H1 (cell line): ENCODE results near the gene PNPLA1. TPM values are rescaled to one million over a fixed set of nuclear protein-coding genes. Genes with fewer than 3 reads are reported as not detected.

Source experiments
- CTCF ChIA-PET: fragments of 300-600 bp; sonication (Branson Sonifier 250); formaldehyde crosslinking; loops from one replicate; lab custom pipeline; 2021; ENCODE audit not compliant: partially characterized antibody; lab: Charles Lee
- POLR2A ChIA-PET: fragments of 300-600 bp; sonication (Branson Sonifier 250); formaldehyde crosslinking; loops from one replicate; lab custom pipeline; 2021; ENCODE audit warnings: inconsistent platforms; ENCODE audit not compliant: partially characterized antibody; lab: Charles Lee
- DNase-seq, 2 experiments: peaks; one replicate each; pipeline versions ENCODE4 v3.0.0 to v3.0.0-alpha.2; 2010 to 2022; ENCODE audit warnings: low spot score in 2 of 2, low read depth in 1 of 2, mixed read lengths in 1 of 2
- FAIRE-seq: peaks from 2 replicates; lab custom pipeline; 2011; peaks lifted over from hg19 to GRCh38; lab: Jason Lieb, UNC
- H2AFZ ChIP-seq: 2 replicates; pipeline ENCODE4 v1.8.1; 2012; ENCODE audit warnings: low read length, inconsistent platforms
- H2AK5ac ChIP-seq: 2 replicates; pipeline ENCODE4 v1.6.1; 2013; ENCODE audit warnings: low read depth, low read length
- H2BK120ac ChIP-seq: replicated peaks from 2 replicates; pipeline ENCODE3; 2013; ENCODE audit warnings: low read depth, low read length, inconsistent platforms
- H2BK12ac ChIP-seq: 2 replicates; pipeline ENCODE4 v1.6.1; 2013; ENCODE audit warnings: low read depth, low read length
- H2BK15ac ChIP-seq: 2 replicates; pipeline ENCODE4 v1.6.1; 2013; ENCODE audit warnings: low read length
- H2BK20ac ChIP-seq: 2 replicates; pipeline ENCODE4 v1.6.1; 2013; ENCODE audit warnings: low read length
- H2BK5ac ChIP-seq: 2 replicates; pipeline ENCODE4 v1.6.1; 2013; ENCODE audit warnings: low read depth, low read length
- H3K14ac ChIP-seq: 2 replicates; pipeline ENCODE4 v1.6.1; 2013; ENCODE audit warnings: inconsistent platforms; ENCODE audit not compliant: insufficient read length
- H3K18ac ChIP-seq: 2 replicates; pipeline ENCODE4 v1.6.1; 2013; ENCODE audit warnings: low read length; ENCODE audit errors: extremely low read depth
- H3K23ac ChIP-seq: 2 replicates; pipeline ENCODE4 v1.6.1; 2013; ENCODE audit warnings: inconsistent platforms; ENCODE audit not compliant: insufficient read length
- H3K23me2 ChIP-seq: 2 replicates; pipeline ENCODE4 v1.6.1; 2013; ENCODE audit warnings: low read depth, low read length
- H3K27ac ChIP-seq: 2 replicates; pipeline ENCODE4 v1.6.1; 2011; ENCODE audit warnings: low read depth, low read length, inconsistent platforms
- H3K27me3 ChIP-seq, 4 experiments: replicated peaks in 1 of 4; 1 replicate in 1 of 4; 2 replicates in 3 of 4; pipeline versions ENCODE4 v1.6.1 to v1.8.1; 2011 to 2013; ENCODE audit warnings: low read length in 3 of 4, mild to moderate bottlenecking in 3 of 4, inconsistent platforms in 2 of 4, mixed read lengths in 2 of 4, moderate library complexity in 1 of 4; ENCODE audit not compliant: control insufficient read depth in 3 of 4, insufficient read depth in 3 of 4; ENCODE audit errors: extremely low read depth in 1 of 4
- H3K36me3 ChIP-seq, 4 experiments: 2 replicates each; pipeline versions ENCODE4 v1.6.1 to v1.8.1; 2011 to 2013; ENCODE audit warnings: mild to moderate bottlenecking in 4 of 4, low read length in 3 of 4, moderate library complexity in 2 of 4, control low read depth in 1 of 4, inconsistent platforms in 1 of 4; ENCODE audit not compliant: insufficient read depth in 4 of 4, control insufficient read depth in 2 of 4
- H3K4ac ChIP-seq: replicated peaks from 2 replicates; pipeline ENCODE3; 2013; ENCODE audit warnings: low read length, low read depth, mixed read lengths, inconsistent platforms; ENCODE audit not compliant: insufficient read length
- H3K4me1 ChIP-seq, 4 experiments: replicated peaks in 1 of 4; 1 replicate in 1 of 4; 2 replicates in 3 of 4; pipeline versions ENCODE4 v1.6.1 to v1.8.1; 2011 to 2013; ENCODE audit warnings: low read length in 3 of 4, inconsistent platforms in 2 of 4, mixed read lengths in 1 of 4; ENCODE audit not compliant: insufficient read depth in 4 of 4, control insufficient read depth in 3 of 4
- H3K4me2 ChIP-seq, 2 experiments: 2 replicates each; pipeline versions ENCODE4 v1.6.1 to v1.8.1; 2011 to 2013; ENCODE audit warnings: low read depth in 2 of 2, low read length in 2 of 2, control low read depth in 1 of 2, inconsistent platforms in 1 of 2, mild to moderate bottlenecking in 1 of 2; ENCODE audit not compliant: insufficient read depth in 1 of 2
- H3K4me3 ChIP-seq, 4 experiments: fragments of 200-600, 300-600 bp in 1 of 4; sonication (generic), shearing (Covaris generic), sonication (Bioruptor Twin) in 1 of 4; 2 replicates each; pipeline versions ENCODE4 v1.5.1 to v1.8.1; 2011 to 2016; ENCODE audit warnings: low read length in 4 of 4, low read depth in 3 of 4, control low read depth in 2 of 4, inconsistent platforms in 2 of 4, mild to moderate bottlenecking in 2 of 4, mixed read lengths in 1 of 4, moderate library complexity in 1 of 4; ENCODE audit not compliant: insufficient read depth in 2 of 4; ENCODE audit errors: extremely low read depth in 1 of 4
- H3K56ac ChIP-seq: replicated peaks from 2 replicates; pipeline ENCODE3; 2013; ENCODE audit warnings: low read depth, mild to moderate bottlenecking, mixed read lengths, low read length, inconsistent platforms; ENCODE audit not compliant: insufficient read length
- H3K79me1 ChIP-seq: 2 replicates; pipeline ENCODE4 v1.6.1; 2013; ENCODE audit warnings: low read depth, low read length, control low read depth
- H3K79me2 ChIP-seq, 2 experiments: 2 replicates each; pipeline versions ENCODE4 v1.6.1 to v1.8.1; 2012 to 2013; ENCODE audit warnings: low read length in 2 of 2, mild to moderate bottlenecking in 2 of 2, inconsistent platforms in 1 of 2; ENCODE audit not compliant: insufficient read depth in 2 of 2, control insufficient read depth in 1 of 2
- H3K9ac ChIP-seq, 4 experiments: replicated peaks in 1 of 4; 1 replicate in 1 of 4; 2 replicates in 3 of 4; pipeline versions ENCODE4 v1.6.1 to v1.8.1; 2011 to 2013; ENCODE audit warnings: low read depth in 3 of 4, low read length in 3 of 4, control low read depth in 2 of 4, mild to moderate bottlenecking in 2 of 4, moderate library complexity in 2 of 4, inconsistent platforms in 1 of 4; ENCODE audit errors: extremely low read depth in 1 of 4
- H3K9me3 ChIP-seq, 2 experiments: 2 replicates each; pipeline versions ENCODE4 v1.6.1 to v1.8.1; 2012 to 2013; ENCODE audit warnings: mild to moderate bottlenecking in 2 of 2, moderate library complexity in 2 of 2, control low read depth in 1 of 2, inconsistent platforms in 1 of 2, low read depth in 1 of 2, low read length in 1 of 2, mixed read lengths in 1 of 2; ENCODE audit not compliant: insufficient read depth in 2 of 2
- H4K20me1 ChIP-seq, 2 experiments: replicated peaks in 1 of 2; 2 replicates each; pipeline versions ENCODE3 to v1.8.1; 2011 to 2013; ENCODE audit warnings: inconsistent platforms in 2 of 2, low read length in 2 of 2, mild to moderate bottlenecking in 1 of 2; ENCODE audit not compliant: insufficient read depth in 2 of 2, control insufficient read depth in 1 of 2
- H4K5ac ChIP-seq: 2 replicates; pipeline ENCODE4 v1.6.1; 2013; ENCODE audit warnings: low read length, low read depth, mixed read lengths, inconsistent platforms; ENCODE audit not compliant: insufficient read length
- H4K8ac ChIP-seq: 2 replicates; pipeline ENCODE4 v1.8.0; 2013; ENCODE audit warnings: mild to moderate bottlenecking, moderate library complexity, low read length, inconsistent platforms; ENCODE audit not compliant: insufficient read depth; ENCODE audit errors: extremely low read depth
- H4K91ac ChIP-seq: replicated peaks from 2 replicates; pipeline ENCODE3; 2013; ENCODE audit warnings: low read length, mixed read lengths, inconsistent platforms; ENCODE audit not compliant: insufficient read length
- WGBS, 2 experiments: shearing (Covaris generic) in 1 of 2; methylation state at CpG; one replicate each; pipeline versions ENCODE4 v1.1.6 to v1.1.7; 2013 to 2015; ENCODE audit warnings: low lambda C conversion rate in 2 of 2, mixed read lengths in 2 of 2, inconsistent platforms in 1 of 2, low coverage in 1 of 2, missing lambda C conversion rate in 1 of 2; ENCODE audit not compliant: insufficient replicate concordance in 2 of 2, insufficient coverage in 1 of 2, insufficient read length in 1 of 2; ENCODE audit errors: extremely low coverage in 1 of 2, missing lambda C conversion rate in 1 of 2; 5-methylcytosine and 5-hydroxymethylcytosine counted together
- polyA plus RNA-seq, 7 experiments: library from polyadenylated mRNA; depleted of rRNA in 3 of 7; stranded (reverse) in 5 of 7; unstranded in 2 of 7; fragments of >200 nt in 5 of 7; fragments of 200-250 nt in 2 of 7; gene quantifications; 1 replicate in 5 of 7; 2 replicates in 1 of 7; 4 replicates in 1 of 7; pipeline versions ENCODE4 v1.2.1 to v1.2.3, GENCODE V29; 2011 to 2013; ENCODE audit warnings: missing spikeins in 2 of 7, mixed read lengths in 2 of 7
- total RNA-seq: library from RNA; stranded (reverse); fragmentation: NEBNext Ultra II Directional; extraction: Animal tissue kit (Norgen Biotek cat#: 25700); gene quantifications from 2 replicates; pipeline ENCODE4 v1.2.1, GENCODE V29; 2021

Gene PNPLA1
- total and polyA plus RNA-seq, 2 of the 8 experiments (the other 6 are each of a cell fraction or from before 2014, with no cell fraction given): not detected

GRCh38 chr6:36235309-36235708, 34.6 kb upstream of the PNPLA1 start:
- no peak overlapping the region for H3K4me2 ChIP-seq
- H3K4me3 ChIP-seq: no peak overlapping the region
- H3K36me3 ChIP-seq: peaks cover 3 to 13% (median 9%) of the 10 kb centered on the region in 4 experiments; a peak in 5 of 8 replicates
- FAIRE-seq (no peak), DNase-seq (no peak)
- no peaks in the 10 kb centered on the region for H4K20me1 ChIP-seq
- ChIA-PET CTCF (interaction anchor here (1.5 kb wide), 1 partner anchor 106 kb away, joined by 6 read pairs; no protein-coding TSS in a partner anchor), POLR2A (no interaction called here)
- H3K9me3 ChIP-seq: no peaks in the 10 kb centered on the region
- H3K79me2 ChIP-seq: no peaks in the 10 kb centered on the region
- no peak overlapping the region for H3K27ac ChIP-seq
- no peak overlapping the region for H3K18ac ChIP-seq
- 68% methylated on average over 3 of the region's 3 CpGs; no CpG with 5 or more reads in 1 of the 2 experiments for WGBS, 2 experiments
- no peak overlapping the region for H2BK15ac ChIP-seq
- no peaks in the 10 kb centered on the region; a peak in 1 of 7 replicates for H3K4me1 ChIP-seq
- no peak overlapping the region for H4K5ac ChIP-seq
- no peaks in the 10 kb centered on the region for H3K79me1 ChIP-seq
- H2BK12ac ChIP-seq: no peak overlapping the region
- H2AFZ ChIP-seq: no peak overlapping the region
- no peak overlapping the region for H2BK120ac ChIP-seq
- no peak overlapping the region for H4K8ac ChIP-seq
- H4K91ac ChIP-seq: no peak overlapping the region
- H3K14ac ChIP-seq: no peak overlapping the region
- H3K4ac ChIP-seq: no peak overlapping the region
- H2BK20ac ChIP-seq: no peak overlapping the region
- no peaks in the 10 kb centered on the region for H3K27me3 ChIP-seq
- H2BK5ac ChIP-seq: peak overlapping the region; percentile 24; the same call in 1 of the 2 replicates
- H3K23ac ChIP-seq: no peak overlapping the region
- H3K56ac ChIP-seq: no peak overlapping the region
- no peaks in the 10 kb centered on the region for H3K23me2 ChIP-seq
- no peak overlapping the region for H2AK5ac ChIP-seq
- H3K9ac ChIP-seq: no peak overlapping the region
